ENCODE results near the gene NEK10. TPM values are rescaled to one million over a fixed set of nuclear protein-coding genes. Genes with fewer than 3 reads are reported as not detected.

The NEK10 gene
- total and polyA plus RNA-seq, 4 donors, result 3.5 to 60.3 (median 12.8) TPM

- Histone ChIP-seq H3K9ac (ENCODE audit: insufficient read depth in 1 of 2, low read length in 2 of 2) (no peak overlapping the region), H3K36me3 (ENCODE audit: control insufficient read depth in 4 of 4, insufficient read depth in 4 of 4, low read length in 4 of 4) (no peaks in the 10 kb centered on the region), H3K4me1 (ENCODE audit: control insufficient read depth in 5 of 5, insufficient read depth in 5 of 5, low read length in 5 of 5) (peaks cover 0 to 2% (median 0%) of the 10 kb centered on the region in 5 donors), H3K4me3 (no peak overlapping the region), H3K27me3 (ENCODE audit: control insufficient read depth in 3 of 3, insufficient read depth in 3 of 3, low read length in 2 of 3) (no peaks in the 10 kb centered on the region), H3K27ac (ENCODE audit: low read depth in 1 of 2, low read length in 1 of 2) (no peak overlapping the region), H3K9me3 (ENCODE audit: control insufficient read depth in 4 of 4, insufficient read depth in 3 of 4, low read length in 3 of 4) (no peaks in the 10 kb centered on the region)
- ATAC-seq (ENCODE audit: insufficient read depth, low FRiP score) (no peak), DNase-seq (no peak)
- WGBS, 2 donors, result 99 to 100% methylated on average over 1 of the region's 1 CpG
- TF ChIP-seq, protein P1, sequence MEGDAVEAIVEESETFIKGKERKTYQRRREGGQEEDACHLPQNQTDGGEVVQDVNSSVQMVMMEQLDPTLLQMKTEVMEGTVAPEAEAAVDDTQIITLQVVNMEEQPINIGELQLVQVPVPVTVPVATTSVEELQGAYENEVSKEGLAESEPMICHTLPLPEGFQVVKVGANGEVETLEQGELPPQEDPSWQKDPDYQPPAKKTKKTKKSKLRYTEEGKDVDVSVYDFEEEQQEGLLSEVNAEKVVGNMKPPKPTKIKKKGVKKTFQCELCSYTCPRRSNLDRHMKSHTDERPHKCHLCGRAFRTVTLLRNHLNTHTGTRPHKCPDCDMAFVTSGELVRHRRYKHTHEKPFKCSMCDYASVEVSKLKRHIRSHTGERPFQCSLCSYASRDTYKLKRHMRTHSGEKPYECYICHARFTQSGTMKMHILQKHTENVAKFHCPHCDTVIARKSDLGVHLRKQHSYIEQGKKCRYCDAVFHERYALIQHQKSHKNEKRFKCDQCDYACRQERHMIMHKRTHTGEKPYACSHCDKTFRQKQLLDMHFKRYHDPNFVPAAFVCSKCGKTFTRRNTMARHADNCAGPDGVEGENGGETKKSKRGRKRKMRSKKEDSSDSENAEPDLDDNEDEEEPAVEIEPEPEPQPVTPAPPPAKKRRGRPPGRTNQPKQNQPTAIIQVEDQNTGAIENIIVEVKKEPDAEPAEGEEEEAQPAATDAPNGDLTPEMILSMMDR (IDR thresholded peaks at IDR 0.05; ENCODE audit: control extremely low read depth, extremely low read depth), result no peak
These were observed 3.1 kb downstream of the NEK10 start for GRCh38 chr3:27366062-27366591.

- TF ChIP-seq, protein P1 (IDR thresholded peaks at IDR 0.05; ENCODE audit: control extremely low read depth, extremely low read depth), result no peak
- Histone ChIP-seq H3K36me3 (ENCODE audit: control insufficient read depth in 4 of 4, insufficient read depth in 4 of 4, low read length in 4 of 4) (no peaks in the 10 kb centered on the region), H3K9me3 (ENCODE audit: control insufficient read depth in 4 of 4, insufficient read depth in 3 of 4, low read length in 3 of 4) (no peaks in the 10 kb centered on the region), H3K27me3 (ENCODE audit: control insufficient read depth in 3 of 3, insufficient read depth in 3 of 3, low read length in 2 of 3) (no peaks in the 10 kb centered on the region), H3K27ac (ENCODE audit: low read depth in 1 of 2, low read length in 1 of 2) (no peak overlapping the region), H3K4me3 (no peak overlapping the region), H3K9ac (ENCODE audit: insufficient read depth in 1 of 2, low read length in 2 of 2) (no peak overlapping the region), H3K4me1 (ENCODE audit: control insufficient read depth in 5 of 5, insufficient read depth in 5 of 5, low read length in 5 of 5) (peaks cover 0 to 3% (median 0%) of the 10 kb centered on the region in 5 donors)
- 66 to 68% methylated on average over 7 of the region's 7 CpGs for WGBS, 2 donors
- DNase-seq, result no peak
- no peak for ATAC-seq (ENCODE audit: insufficient read depth, low FRiP score)
These were observed 8.8 kb downstream of the NEK10 start for GRCh38 chr3:27360113-27361078.

- Histone ChIP-seq H3K4me1 (ENCODE audit: control insufficient read depth in 5 of 5, insufficient read depth in 5 of 5, low read length in 5 of 5) (peaks cover 0 to 3% (median 0%) of the 10 kb centered on the region in 5 donors), H3K27me3 (ENCODE audit: control insufficient read depth in 3 of 3, insufficient read depth in 3 of 3, low read length in 2 of 3) (no peaks in the 10 kb centered on the region), H3K9me3 (ENCODE audit: control insufficient read depth in 4 of 4, insufficient read depth in 3 of 4, low read length in 3 of 4) (no peaks in the 10 kb centered on the region), H3K4me3 (no peak overlapping the region), H3K36me3 (ENCODE audit: control insufficient read depth in 4 of 4, insufficient read depth in 4 of 4, low read length in 4 of 4) (no peaks in the 10 kb centered on the region), H3K9ac (ENCODE audit: insufficient read depth in 1 of 2, low read length in 2 of 2) (no peak overlapping the region), H3K27ac (ENCODE audit: low read depth in 1 of 2, low read length in 1 of 2) (no peak overlapping the region)
- no peak for ATAC-seq (ENCODE audit: insufficient read depth, low FRiP score)
- no peak for DNase-seq
- 62 to 69% methylated on average over 3 of the region's 3 CpGs for WGBS, 2 donors
- TF ChIP-seq, protein P1 (IDR thresholded peaks at IDR 0.05; ENCODE audit: control extremely low read depth, extremely low read depth), result no peak
These were observed 10.8 kb downstream of the NEK10 start for GRCh38 chr3:27358372-27358771.

All from lung (tissue), 12 donors.